A549 (cell line): Measurements from ENCODE around the gene FAT1. TPM values are rescaled to one million over a fixed set of nuclear protein-coding genes. Genes with fewer than 3 reads are reported as not detected.

Source experiments
- ATAC-seq, 2 experiments: fragments of 200-7000 bp in 1 of 2; fragments of >200 bp in 1 of 2; cut with Nextera tagmentation in 1 of 2; cut with Tn5 transposase in 1 of 2; 3 replicates each; pipeline versions ENCODE4 v1.8.0 to v1.9.1; 2018 to 2020; ENCODE audit warnings: mild to moderate bottlenecking in 1 of 2, moderate library complexity in 1 of 2
- CTCF ChIA-PET: fragments of 300-600 bp; sonication (Branson Sonifier 250); formaldehyde crosslinking; extraction: SDS; loops from one replicate; lab custom pipeline; 2021; ENCODE audit warnings: antibody characterized with exemption, inconsistent platforms; lab: Yijun Ruan, JAX
- POLR2A ChIA-PET: fragments of 350-600 bp; formaldehyde crosslinking; extraction: SDS; loops from one replicate; lab custom pipeline; 2021; ENCODE audit warnings: antibody characterized with exemption, inconsistent platforms; lab: Yijun Ruan, JAX
- DNase-seq, 2 experiments: peaks; one replicate each; pipeline versions ENCODE4 v3.0.0 to v3.0.0-alpha.2; 2011 to 2016; ENCODE audit warnings: low read depth in 1 of 2, low spot score in 1 of 2
- FAIRE-seq: peaks from 2 replicates; lab custom pipeline; 2011; peaks lifted over from hg19 to GRCh38; lab: Jason Lieb, UNC
- H3K27ac ChIP-seq, 2 experiments: fragments of >200 bp; sonication (Bioruptor Twin); formaldehyde crosslinking; 3 replicates each; pipeline ENCODE4 v1.5.1; 2016 to 2017
- H3K4me1 ChIP-seq: fragments of >200 bp; sonication (Bioruptor Twin); formaldehyde crosslinking; 3 replicates; pipeline ENCODE4 v1.6.1; 2016
- H3K4me2 ChIP-seq: fragments of >200 bp; sonication (Bioruptor Twin); formaldehyde crosslinking; 3 replicates; pipeline ENCODE4 v1.6.1; 2016
- H3K4me3 ChIP-seq: fragments of >200 bp; sonication (Bioruptor Twin); formaldehyde crosslinking; 3 replicates; pipeline ENCODE4 v1.5.1; 2016
- H3K9me3 ChIP-seq: fragments of >200 bp; sonication (Bioruptor Twin); formaldehyde crosslinking; 3 replicates; pipeline ENCODE4 v1.6.1; 2016
- BHLHE40 ChIP-seq: IDR thresholded peaks from 2 replicates; pipeline ENCODE4 v1.6.1; 2012; ENCODE audit warnings: low read depth, low read length, inconsistent platforms
- CBX2 ChIP-seq: fragments of 200-600 bp; sonication (generic); IDR thresholded peaks from 2 replicates; pipeline ENCODE4 v1.6.1; 2016; ENCODE audit warnings: low read depth, mild to moderate bottlenecking, borderline replicate concordance
- CHD2 ChIP-seq: fragments of 150-350 bp; IDR thresholded peaks from 2 replicates; pipeline ENCODE4 v1.6.1; 2014; ENCODE audit warnings: low read length; ENCODE audit not compliant: partially characterized antibody
- ESRRA ChIP-seq: fragments of 150-350 bp; IDR thresholded peaks from 2 replicates; pipeline ENCODE4 v1.6.1; 2014; ENCODE audit warnings: mild to moderate bottlenecking, low read length, borderline replicate concordance
- FOSL2 ChIP-seq, 2 experiments: fragments of 450-650 bp in 1 of 2; fragments of >200 bp in 1 of 2; sonication (Bioruptor Twin) in 1 of 2; formaldehyde crosslinking; IDR thresholded peaks; 2 replicates each; pipeline versions ENCODE4 v1.5.0 to v1.6.1; 2016 to 2020; ENCODE audit warnings: mild to moderate bottlenecking in 1 of 2, moderate library complexity in 1 of 2
- HDAC2 ChIP-seq: fragments of 200-600 bp; sonication (generic); IDR thresholded peaks from 2 replicates; pipeline ENCODE4 v1.6.1; 2016
- HEYL ChIP-seq: fragments of 250-450 bp; sonication (Bioruptor Pico); IDR thresholded peaks from 2 replicates; pipeline ENCODE4 v1.8.0; 2021; ENCODE audit warnings: mild to moderate bottlenecking, moderate library complexity
- HOXA7 ChIP-seq: fragments of 250-450 bp; sonication (Bioruptor Pico); IDR thresholded peaks from 2 replicates; pipeline ENCODE4 v1.5.0; 2020; ENCODE audit warnings: mild to moderate bottlenecking, moderate library complexity
- HOXB13 ChIP-seq: fragments of 250-450 bp; sonication (Bioruptor Pico); IDR thresholded peaks from 2 replicates; pipeline ENCODE4 v1.5.0; 2020; ENCODE audit warnings: low read depth, mild to moderate bottlenecking, moderate library complexity
- JUN ChIP-seq, 2 experiments: fragments of >200 bp; sonication (Bioruptor Twin); formaldehyde crosslinking; IDR thresholded peaks; 2 replicates in 1 of 2; 3 replicates in 1 of 2; pipeline ENCODE4 v1.6.1; 2016 to 2017
- JUNB ChIP-seq: fragments of >200 bp; sonication (Bioruptor Twin); formaldehyde crosslinking; IDR thresholded peaks from 2 replicates; pipeline ENCODE4 v1.6.1; 2016
- MAFK ChIP-seq: fragments of 450-650 bp; IDR thresholded peaks from 2 replicates; pipeline ENCODE4 v1.6.1; 2014; ENCODE audit not compliant: partially characterized antibody
- MAZ ChIP-seq: fragments of 150-350 bp; IDR thresholded peaks from 2 replicates; pipeline ENCODE4 v1.6.1; 2014; ENCODE audit warnings: antibody characterized with exemption, low read depth, low read length, borderline replicate concordance
- NR3C1 ChIP-seq: fragments of >200 bp; sonication (Bioruptor Twin); formaldehyde crosslinking; IDR thresholded peaks from 3 replicates; pipeline ENCODE4 v1.6.1; 2017
- PHF8 ChIP-seq: fragments of 200-600 bp; sonication (generic); IDR thresholded peaks from 2 replicates; pipeline ENCODE4 v1.6.1; 2016; ENCODE audit warnings: low read depth, mild to moderate bottlenecking, antibody characterized with exemption, moderate library complexity, borderline replicate concordance
- RCOR1 ChIP-seq: fragments of 150-350 bp; IDR thresholded peaks from 2 replicates; pipeline ENCODE4 v1.6.1; 2014; ENCODE audit warnings: antibody characterized with exemption, low read length, low read depth
- RFX5 ChIP-seq: fragments of 450-650 bp; IDR thresholded peaks from 2 replicates; pipeline ENCODE4 v1.7.1; 2014; ENCODE audit warnings: antibody characterized with exemption, mild to moderate bottlenecking, moderate library complexity
- RNF2 ChIP-seq: fragments of 200-600 bp; sonication (generic); IDR thresholded peaks from 2 replicates; pipeline ENCODE4 v1.6.1; 2016; ENCODE audit warnings: low read depth, mild to moderate bottlenecking, antibody characterized with exemption, moderate library complexity, borderline replicate concordance
- SREBF2 ChIP-seq: fragments of 450-650 bp; IDR thresholded peaks from 2 replicates; pipeline ENCODE4 v1.6.1; 2014; ENCODE audit warnings: mild to moderate bottlenecking, moderate library complexity
- TFCP2L1 ChIP-seq: fragments of 250-450 bp; sonication (Bioruptor Pico); IDR thresholded peaks from 2 replicates; pipeline ENCODE4 v1.5.0; 2021; ENCODE audit warnings: mild to moderate bottlenecking
- TP53 ChIP-seq: fragments of 250-450 bp; sonication (Bioruptor Pico); IDR thresholded peaks from 2 replicates; pipeline ENCODE4 v1.5.0; 2021; ENCODE audit warnings: mild to moderate bottlenecking, moderate library complexity
- ZFP36 ChIP-seq: fragments of 450-650 bp; IDR thresholded peaks from 2 replicates; pipeline ENCODE4 v1.6.1; 2014; ENCODE audit warnings: borderline replicate concordance; ENCODE audit not compliant: partially characterized antibody
- ZSCAN20 ChIP-seq: fragments of 250-450 bp; sonication (Bioruptor Pico); IDR thresholded peaks from 2 replicates; pipeline ENCODE4 v1.8.0; 2022; ENCODE audit warnings: mild to moderate bottlenecking, moderate library complexity
- WGBS: methylation state at CpG from one replicate; pipeline ENCODE4 v1.1.6; 2017; ENCODE audit errors: missing lambda C conversion rate; 5-methylcytosine and 5-hydroxymethylcytosine counted together
- polyA plus RNA-seq, 4 experiments: library from polyadenylated mRNA; depleted of rRNA in 3 of 4; stranded (reverse); fragments of >200 nt; fragmentation: RNase III in 1 of 4; extraction: RNeasy Plus Mini Kit Qiagen cat#74134 plus additional on column Dnase treatment in 1 of 4; gene quantifications; 2 replicates in 3 of 4; 3 replicates in 1 of 4; pipeline ENCODE4 v1.2.3, GENCODE V29; 2011 to 2017
- TF ChIP-seq, protein P1 (sequence below): IDR thresholded peaks from 2 replicates; pipeline ENCODE4 v1.6.1; 2012; ENCODE audit warnings: low read depth, borderline replicate concordance
- TF ChIP-seq, protein P2 (sequence below): fragments of 450-650 bp; IDR thresholded peaks from 2 replicates; pipeline ENCODE4 v1.6.1; 2014; ENCODE audit warnings: antibody characterized with exemption
- TF ChIP-seq, protein P3 (sequence below): IDR thresholded peaks from 2 replicates; pipeline ENCODE4 v1.6.1; 2012
- TF ChIP-seq, protein P4 (sequence below): fragments of >200 bp; sonication (Bioruptor Twin); formaldehyde crosslinking; IDR thresholded peaks from 3 replicates; pipeline ENCODE4 v1.5.1; 2016
- TF ChIP-seq, protein P5 (sequence below): fragments of 250-450 bp; sonication (Bioruptor Pico); IDR thresholded peaks from 2 replicates; pipeline ENCODE4 v1.5.0; 2020; ENCODE audit warnings: low read depth, mild to moderate bottlenecking, moderate library complexity
- TF ChIP-seq, protein P6 (sequence below): fragments of 150-350 bp; IDR thresholded peaks from 2 replicates; pipeline ENCODE4 v1.6.1; 2014; ENCODE audit warnings: low read depth, mild to moderate bottlenecking, low read length

Gene FAT1
- polyA plus RNA-seq, 2 of the 4 experiments (the other 2 are of a cell fraction) = 62.2 to 177 TPM

DNA sequence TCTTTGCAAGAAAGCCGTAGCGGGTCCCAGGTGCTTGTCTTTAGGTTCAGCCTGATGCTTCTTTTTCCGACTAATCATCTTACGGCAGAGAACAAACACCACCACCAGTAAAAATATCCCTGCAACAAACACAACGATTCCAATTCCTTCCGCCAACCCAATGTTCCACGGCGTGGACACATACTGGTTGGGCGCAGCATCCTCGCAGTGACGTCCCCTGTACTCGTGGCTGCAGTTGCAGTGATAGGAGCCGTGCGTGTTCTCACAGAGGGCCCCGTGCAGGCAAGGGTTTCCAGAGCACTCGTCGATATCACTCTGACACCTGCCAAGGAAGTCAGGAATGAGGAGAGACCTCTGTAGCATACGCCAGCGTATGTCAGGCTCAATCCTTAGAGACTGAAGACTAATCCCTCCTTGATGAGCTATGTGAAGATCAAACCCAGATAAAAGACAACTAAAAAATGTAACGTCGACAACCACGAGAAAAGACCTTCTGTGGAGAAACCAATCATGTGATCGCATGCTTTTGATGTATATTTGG lies 126.7 kb downstream of the FAT1 start:
- WGBS = 94% methylated on average over 22 of the region's 23 CpGs
- TF ChIP-seq, protein P1, sequence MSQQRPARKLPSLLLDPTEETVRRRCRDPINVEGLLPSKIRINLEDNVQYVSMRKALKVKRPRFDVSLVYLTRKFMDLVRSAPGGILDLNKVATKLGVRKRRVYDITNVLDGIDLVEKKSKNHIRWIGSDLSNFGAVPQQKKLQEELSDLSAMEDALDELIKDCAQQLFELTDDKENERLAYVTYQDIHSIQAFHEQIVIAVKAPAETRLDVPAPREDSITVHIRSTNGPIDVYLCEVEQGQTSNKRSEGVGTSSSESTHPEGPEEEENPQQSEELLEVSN = no peak
- TF ChIP-seq, protein P2, sequence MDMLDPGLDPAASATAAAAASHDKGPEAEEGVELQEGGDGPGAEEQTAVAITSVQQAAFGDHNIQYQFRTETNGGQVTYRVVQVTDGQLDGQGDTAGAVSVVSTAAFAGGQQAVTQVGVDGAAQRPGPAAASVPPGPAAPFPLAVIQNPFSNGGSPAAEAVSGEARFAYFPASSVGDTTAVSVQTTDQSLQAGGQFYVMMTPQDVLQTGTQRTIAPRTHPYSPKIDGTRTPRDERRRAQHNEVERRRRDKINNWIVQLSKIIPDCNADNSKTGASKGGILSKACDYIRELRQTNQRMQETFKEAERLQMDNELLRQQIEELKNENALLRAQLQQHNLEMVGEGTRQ = no peak
- TF ChIP-seq HDAC2 = no peak
- no peak for TF ChIP-seq HOXA7 (CRISPR knock-in tag)
- TF ChIP-seq ZSCAN20 (CRISPR knock-in tag) = no peak
- TF ChIP-seq TFCP2L1 (CRISPR knock-in tag) = no peak
- no peak for TF ChIP-seq RCOR1
- no peak for TF ChIP-seq ZFP36
- no peak for TF ChIP-seq FOSL2 (IDR thresholded peaks at IDR 0.05)
- TF ChIP-seq FOSL2 (CRISPR knock-in tag; IDR thresholded peaks at IDR 0.05) = no peak
- TF ChIP-seq HEYL (CRISPR knock-in tag) = no peak
- TF ChIP-seq, protein P3, sequence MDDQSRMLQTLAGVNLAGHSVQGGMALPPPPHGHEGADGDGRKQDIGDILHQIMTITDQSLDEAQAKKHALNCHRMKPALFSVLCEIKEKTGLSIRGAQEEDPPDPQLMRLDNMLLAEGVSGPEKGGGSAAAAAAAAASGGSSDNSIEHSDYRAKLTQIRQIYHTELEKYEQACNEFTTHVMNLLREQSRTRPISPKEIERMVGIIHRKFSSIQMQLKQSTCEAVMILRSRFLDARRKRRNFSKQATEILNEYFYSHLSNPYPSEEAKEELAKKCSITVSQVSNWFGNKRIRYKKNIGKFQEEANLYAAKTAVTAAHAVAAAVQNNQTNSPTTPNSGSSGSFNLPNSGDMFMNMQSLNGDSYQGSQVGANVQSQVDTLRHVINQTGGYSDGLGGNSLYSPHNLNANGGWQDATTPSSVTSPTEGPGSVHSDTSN = no peak
- TF ChIP-seq MAZ = no peak
- TF ChIP-seq, protein P4, sequence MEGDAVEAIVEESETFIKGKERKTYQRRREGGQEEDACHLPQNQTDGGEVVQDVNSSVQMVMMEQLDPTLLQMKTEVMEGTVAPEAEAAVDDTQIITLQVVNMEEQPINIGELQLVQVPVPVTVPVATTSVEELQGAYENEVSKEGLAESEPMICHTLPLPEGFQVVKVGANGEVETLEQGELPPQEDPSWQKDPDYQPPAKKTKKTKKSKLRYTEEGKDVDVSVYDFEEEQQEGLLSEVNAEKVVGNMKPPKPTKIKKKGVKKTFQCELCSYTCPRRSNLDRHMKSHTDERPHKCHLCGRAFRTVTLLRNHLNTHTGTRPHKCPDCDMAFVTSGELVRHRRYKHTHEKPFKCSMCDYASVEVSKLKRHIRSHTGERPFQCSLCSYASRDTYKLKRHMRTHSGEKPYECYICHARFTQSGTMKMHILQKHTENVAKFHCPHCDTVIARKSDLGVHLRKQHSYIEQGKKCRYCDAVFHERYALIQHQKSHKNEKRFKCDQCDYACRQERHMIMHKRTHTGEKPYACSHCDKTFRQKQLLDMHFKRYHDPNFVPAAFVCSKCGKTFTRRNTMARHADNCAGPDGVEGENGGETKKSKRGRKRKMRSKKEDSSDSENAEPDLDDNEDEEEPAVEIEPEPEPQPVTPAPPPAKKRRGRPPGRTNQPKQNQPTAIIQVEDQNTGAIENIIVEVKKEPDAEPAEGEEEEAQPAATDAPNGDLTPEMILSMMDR = no peak
- no peak for TF ChIP-seq HOXB13 (CRISPR knock-in tag)
- no peak for TF ChIP-seq PHF8
- TF ChIP-seq TP53 = no peak
- TF ChIP-seq SREBF2 = no peak
- TF ChIP-seq RNF2 = no peak
- TF ChIP-seq MAFK = no peak
- no peak for TF ChIP-seq CHD2
- FAIRE-seq = no peak
- no peak overlapping the region for H3K4me3 ChIP-seq
- no peak overlapping the region for H3K27ac ChIP-seq
- H3K9me3 ChIP-seq = no peaks in the 10 kb centered on the region
- H3K4me2 ChIP-seq = no peak overlapping the region
- DNase-seq = no peak
- ChIA-PET CTCF (interaction anchor here (0.5 kb wide), 1 partner anchor 103 kb away, joined by 3 read pairs; no protein-coding TSS in a partner anchor), POLR2A (no interaction called here)
- no peak for ATAC-seq
- H3K4me1 ChIP-seq = no peaks in the 10 kb centered on the region

DNA sequence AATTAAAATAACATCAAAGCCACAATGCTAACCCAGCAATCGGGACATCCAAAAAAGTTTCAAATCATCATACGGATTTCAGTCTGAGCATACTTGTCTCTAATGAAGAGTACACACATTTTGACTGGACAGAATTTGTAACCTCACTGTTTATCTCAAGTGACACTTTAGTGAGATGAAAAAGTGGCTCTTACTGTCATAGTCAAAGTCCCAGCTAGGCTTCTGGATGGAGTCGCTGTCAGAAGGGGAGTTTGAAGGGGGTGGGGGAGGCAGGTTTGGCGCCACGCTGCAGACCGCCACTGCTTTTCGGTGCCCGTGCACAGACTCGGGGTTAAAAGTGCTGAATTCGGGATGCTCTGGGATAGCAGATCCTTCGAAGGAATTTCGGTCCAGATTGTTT lies 127.3 kb downstream of the FAT1 start:
- TF ChIP-seq NR3C1 (no peak), HDAC2 (no peak), HOXA7 (CRISPR knock-in tag) (no peak), ESRRA (no peak), JUN (IDR thresholded peaks at IDR 0.05) (no peak), JUNB (no peak), MAFK (no peak), ZSCAN20 (CRISPR knock-in tag) (no peak), BHLHE40 (no peak), CBX2 (no peak), RFX5 (no peak), TFCP2L1 (CRISPR knock-in tag) (no peak), TP53 (no peak), RCOR1 (no peak)
- TF ChIP-seq, protein P5, sequence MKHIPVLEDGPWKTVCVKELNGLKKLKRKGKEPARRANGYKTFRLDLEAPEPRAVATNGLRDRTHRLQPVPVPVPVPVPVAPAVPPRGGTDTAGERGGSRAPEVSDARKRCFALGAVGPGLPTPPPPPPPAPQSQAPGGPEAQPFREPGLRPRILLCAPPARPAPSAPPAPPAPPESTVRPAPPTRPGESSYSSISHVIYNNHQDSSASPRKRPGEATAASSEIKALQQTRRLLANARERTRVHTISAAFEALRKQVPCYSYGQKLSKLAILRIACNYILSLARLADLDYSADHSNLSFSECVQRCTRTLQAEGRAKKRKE (CRISPR knock-in tag) = no peak
- TF ChIP-seq, protein P6, sequence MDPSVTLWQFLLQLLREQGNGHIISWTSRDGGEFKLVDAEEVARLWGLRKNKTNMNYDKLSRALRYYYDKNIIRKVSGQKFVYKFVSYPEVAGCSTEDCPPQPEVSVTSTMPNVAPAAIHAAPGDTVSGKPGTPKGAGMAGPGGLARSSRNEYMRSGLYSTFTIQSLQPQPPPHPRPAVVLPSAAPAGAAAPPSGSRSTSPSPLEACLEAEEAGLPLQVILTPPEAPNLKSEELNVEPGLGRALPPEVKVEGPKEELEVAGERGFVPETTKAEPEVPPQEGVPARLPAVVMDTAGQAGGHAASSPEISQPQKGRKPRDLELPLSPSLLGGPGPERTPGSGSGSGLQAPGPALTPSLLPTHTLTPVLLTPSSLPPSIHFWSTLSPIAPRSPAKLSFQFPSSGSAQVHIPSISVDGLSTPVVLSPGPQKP = no peak
- Histone ChIP-seq H3K9me3 (no peaks in the 10 kb centered on the region), H3K4me2 (no peak overlapping the region), H3K4me3 (no peak overlapping the region), H3K4me1 (no peaks in the 10 kb centered on the region), H3K27ac (no peak overlapping the region)
- POLR2A ChIA-PET = no interaction called here
- WGBS = 95% methylated on average over 12 of the region's 12 CpGs
- ATAC-seq (no peak), FAIRE-seq (no peak), DNase-seq (no peak)
- CTCF ChIA-PET = interaction anchor here (1.4 kb wide), 1 partner anchor 9 kb away, joined by 4 read pairs; no protein-coding TSS in a partner anchor
